Measurements from ENCODE around the gene ZNF79.
"Not testable (repeated sequence)": the region's sequence is repeated elsewhere in the genome, so short reads cannot be mapped to it uniquely, and the experiment has no call there.

Gene ZNF79

DNA sequence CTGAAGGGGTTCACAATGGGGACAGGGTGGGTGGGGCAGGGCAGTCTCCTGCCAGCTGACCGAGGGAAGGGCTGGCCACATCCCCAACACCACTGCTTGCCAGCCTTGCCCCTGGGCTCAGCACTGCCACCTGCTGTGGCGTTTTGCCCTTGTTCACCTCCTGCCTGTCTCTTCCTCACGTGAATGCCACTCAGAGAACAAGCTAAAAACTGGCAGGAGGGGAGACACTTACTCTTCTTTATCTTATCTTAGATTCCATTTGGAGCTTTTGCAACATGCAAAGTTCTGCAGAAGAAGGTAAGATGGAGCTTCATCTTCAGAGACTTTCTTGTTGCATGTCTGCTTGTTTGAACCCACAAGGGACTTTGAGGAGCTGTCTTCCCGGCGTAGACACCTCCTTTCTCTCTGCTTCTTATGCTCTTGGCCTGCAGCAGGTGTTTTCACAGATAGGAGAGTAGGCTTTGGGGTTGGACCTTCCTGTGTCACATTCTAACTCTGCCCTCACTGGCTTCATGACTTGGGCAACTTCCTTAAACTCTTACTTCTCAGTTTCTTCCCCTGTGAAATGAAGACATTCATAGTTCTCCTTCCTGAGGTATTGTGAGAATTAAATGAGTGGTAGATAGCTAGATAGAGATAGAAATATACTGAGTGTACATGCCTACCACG lies 31.3 kb downstream of the ZNF79 start:
- DNase-seq (ENCODE audit: low read depth in 2 of 2), result no peak

DNA sequence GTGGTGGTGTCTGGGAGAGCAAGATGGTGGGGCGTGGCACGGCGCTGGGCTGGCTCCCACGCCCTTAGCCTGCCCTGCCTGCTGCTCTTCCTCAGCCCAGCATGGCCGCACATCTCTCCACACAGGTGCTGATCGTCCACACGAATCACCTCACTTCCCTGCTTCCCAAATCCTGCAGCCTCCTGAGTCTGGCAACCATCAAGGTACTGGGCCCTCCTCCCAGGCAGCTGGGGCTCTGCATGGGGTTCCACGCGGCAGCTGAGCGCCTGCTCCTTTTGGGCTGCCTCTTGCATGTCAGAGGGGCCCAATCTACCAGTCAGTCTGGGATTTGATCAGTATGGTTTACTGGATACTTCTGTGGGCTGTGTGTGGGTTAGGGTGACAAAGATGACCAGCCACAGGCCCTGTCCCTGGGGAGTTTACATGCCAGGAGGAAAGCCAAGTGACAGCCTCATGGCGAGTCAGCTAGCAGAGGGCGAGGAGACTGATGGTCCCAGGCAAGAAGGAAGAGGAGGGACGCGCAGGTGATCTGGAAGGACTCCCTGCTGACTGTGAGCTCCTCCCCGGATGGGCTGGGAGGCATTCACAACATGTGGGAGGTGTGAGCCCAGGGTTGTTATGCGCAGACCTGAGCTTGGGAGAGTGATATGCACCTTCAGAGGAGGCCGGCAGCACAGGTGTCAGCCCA lies 33.2 kb downstream of the ZNF79 start:
- DNase-seq (ENCODE audit: low read depth in 2 of 2), result no peak

DNA sequence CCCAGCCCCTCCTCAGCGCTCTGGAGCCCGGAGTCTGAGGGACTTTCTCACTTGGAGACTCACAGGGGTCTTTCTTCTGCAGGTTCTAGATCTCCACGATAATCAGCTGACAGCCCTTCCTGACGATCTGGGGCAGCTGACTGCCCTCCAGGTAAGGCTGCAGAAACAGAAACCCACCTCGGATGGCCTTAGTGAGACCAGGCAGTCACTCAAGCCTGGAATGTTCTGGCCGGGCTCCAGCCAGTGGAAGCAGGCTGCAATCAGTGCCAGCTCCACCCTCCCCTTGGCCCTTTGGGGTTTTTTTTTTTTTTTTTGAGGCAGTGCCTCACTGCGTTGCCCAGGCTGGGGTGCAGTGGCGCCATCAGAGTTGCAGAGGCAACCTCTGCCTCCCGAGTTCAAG lies 34.7 kb downstream of the ZNF79 start:
- DNase-seq (ENCODE audit: low read depth in 2 of 2), result no peak

DNA sequence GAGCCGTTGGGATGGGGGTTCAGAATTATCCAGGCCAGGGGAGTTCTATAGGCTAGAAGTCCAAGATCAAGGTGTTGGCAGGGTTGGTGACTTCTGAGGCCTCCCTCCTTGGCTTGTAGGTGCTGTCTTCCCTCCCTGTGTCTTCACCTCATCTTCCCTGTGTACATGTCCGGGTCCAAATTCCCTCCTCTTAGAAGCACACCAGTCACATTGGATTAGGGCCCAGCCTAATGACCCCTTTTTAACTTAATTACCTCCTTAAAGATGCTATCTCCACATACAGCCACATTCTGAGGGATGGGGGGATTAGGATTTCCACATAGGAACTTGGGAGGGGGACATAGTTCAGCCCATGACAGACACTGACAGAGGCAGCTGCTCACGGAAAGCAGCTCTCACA lies 39.2 kb downstream of the ZNF79 start:
- DNase-seq (ENCODE audit: low read depth in 2 of 2), result no peak

DNA sequence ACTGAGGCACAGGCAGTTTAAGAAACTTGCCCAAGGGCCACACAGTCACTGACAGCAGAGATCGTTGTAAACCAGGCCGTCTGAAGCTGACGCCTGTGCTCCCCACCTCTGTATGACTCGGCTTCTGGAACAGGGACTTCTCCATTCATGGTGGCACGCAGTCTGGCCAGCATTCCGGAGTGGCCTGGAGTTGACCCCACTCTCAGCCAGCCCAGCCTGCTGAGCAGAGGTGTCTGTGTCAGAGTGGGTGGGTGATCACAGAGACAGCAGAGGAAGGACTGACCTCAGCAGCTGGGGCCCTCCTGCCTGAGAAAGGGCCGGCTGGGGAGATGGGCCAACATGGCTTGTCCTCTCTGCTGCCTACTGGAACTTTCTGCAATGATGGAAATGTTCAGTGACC lies 39.7 kb downstream of the ZNF79 start:
- no peak for DNase-seq (ENCODE audit: low read depth in 2 of 2)

DNA sequence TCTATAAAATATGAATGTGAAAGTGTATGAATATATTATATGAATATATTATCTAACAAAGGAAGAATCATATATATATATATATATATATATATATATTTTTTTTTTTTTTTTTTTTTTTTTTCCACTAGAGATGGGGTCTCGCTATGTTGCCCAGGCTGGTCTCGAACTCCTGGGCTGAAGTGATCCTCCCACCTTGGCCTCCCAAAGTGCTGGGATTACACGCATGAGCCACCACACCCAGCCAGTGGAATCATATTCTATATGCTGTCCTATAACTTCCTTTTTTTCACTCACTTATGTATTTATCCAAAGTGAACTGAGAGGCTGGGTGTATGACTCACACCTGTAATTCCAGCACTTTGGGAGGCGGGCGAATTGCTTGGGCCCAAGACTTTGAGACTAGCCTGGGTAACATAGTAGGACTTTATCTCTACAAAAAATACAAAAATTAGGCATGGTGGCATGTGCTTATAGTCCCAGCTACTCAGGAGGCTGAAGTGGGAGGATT lies 42.3 kb downstream of the ZNF79 start:
- not testable (repeated sequence) for DNase-seq (ENCODE audit: low read depth in 2 of 2)

DNA sequence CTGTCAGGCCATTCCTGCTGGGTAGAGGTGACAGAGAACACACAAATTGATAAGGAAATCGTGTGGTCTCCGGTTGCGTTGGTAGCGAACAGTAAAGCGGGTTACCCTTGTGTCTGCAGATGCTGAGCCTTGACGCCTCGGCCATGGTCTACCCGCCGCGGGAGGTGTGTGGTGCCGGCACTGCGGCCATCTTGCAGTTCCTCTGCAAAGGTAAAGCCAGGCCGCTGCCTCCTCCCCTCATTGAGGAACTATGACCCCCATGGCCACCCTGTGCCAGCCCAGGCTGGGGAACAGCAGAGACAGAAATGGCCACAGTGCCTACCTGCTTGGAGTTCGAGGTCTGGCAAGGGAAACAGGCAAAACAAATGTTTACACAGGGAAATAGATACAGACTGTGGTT lies 43.4 kb downstream of the ZNF79 start:
- no peak for DNase-seq (ENCODE audit: low read depth in 2 of 2)

DNA sequence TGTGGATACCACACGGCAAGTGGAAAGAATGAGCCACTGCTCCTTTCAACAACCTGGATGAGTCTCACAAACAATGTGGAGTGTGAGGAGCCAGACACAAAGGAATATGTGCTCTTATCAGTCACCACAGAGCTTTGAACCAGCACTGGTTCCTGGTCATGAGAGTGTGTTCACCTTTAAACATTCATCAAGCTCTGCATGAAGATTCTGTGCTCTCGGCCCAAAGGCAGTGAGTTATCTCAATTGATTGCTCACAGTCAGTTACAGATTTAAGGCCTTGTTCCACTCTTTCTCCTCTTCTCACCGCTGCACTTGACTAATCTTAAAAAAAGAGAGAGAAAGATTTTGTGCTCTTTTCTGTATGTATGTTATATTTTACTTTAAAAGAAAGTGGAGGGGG lies 46.5 kb downstream of the ZNF79 start:
- no peak for DNase-seq (ENCODE audit: low read depth in 2 of 2)

DNA sequence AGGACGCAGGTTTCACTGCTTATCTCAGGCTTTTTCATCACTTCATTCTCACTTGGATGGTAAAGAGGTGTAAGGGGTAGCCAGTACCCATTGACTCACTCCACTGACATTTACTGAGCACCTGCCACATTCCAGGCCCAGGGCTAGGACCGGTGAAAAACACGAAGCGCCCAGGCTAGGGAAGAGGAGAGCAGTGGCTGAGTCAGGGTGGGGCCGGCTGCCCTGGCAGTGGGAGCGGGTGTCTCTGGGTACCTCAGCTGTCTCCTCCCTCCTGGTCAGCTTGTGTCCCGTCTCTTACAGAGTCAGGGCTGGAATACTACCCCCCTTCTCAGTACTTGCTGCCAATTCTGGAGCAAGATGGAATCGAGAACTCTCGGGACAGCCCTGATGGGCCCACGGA lies 49.3 kb downstream of the ZNF79 start:
- no peak for DNase-seq (ENCODE audit: low read depth in 2 of 2)

DNA sequence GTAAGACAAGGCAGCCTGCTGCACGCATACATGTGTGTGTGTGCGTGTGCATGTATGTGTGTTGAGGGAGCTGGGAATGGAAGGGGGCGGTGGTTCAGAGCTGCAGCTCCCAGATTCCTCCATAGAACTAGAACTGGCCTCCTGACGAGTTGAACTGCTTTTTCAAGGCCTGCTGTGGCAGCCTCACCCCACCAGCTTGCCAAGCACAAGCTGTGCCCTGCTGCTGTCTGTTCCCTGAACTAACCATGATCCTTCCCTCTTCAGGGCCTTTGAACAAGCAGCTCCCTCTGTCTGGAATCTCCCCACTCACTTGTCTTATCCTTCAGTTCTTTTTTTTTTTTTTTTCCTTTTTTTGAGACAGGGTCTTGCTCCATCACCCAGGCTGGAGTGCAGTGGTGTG lies 49.8 kb downstream of the ZNF79 start:
- no peak for DNase-seq (ENCODE audit: low read depth in 2 of 2)

DNA sequence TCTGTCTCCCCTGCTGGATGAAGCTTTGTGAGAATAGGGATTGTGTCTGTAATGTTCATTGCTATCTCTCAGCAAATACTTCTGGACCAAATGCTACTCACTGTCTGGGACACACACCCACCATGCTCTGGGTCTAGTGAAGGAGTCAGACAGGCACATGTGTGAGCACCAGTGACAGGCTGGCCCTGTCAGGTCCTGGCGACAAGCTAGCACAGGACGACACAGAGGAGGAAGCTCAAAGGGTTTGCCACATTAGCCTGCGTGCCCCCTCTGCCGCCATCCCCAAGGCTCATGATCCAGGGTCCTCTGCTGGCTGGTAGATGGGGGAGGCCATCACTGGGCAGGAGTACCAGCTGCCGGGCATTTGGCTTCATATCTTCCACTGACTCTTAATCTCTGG lies 50.4 kb downstream of the ZNF79 start:
- no peak for DNase-seq (ENCODE audit: low read depth in 2 of 2)

DNA sequence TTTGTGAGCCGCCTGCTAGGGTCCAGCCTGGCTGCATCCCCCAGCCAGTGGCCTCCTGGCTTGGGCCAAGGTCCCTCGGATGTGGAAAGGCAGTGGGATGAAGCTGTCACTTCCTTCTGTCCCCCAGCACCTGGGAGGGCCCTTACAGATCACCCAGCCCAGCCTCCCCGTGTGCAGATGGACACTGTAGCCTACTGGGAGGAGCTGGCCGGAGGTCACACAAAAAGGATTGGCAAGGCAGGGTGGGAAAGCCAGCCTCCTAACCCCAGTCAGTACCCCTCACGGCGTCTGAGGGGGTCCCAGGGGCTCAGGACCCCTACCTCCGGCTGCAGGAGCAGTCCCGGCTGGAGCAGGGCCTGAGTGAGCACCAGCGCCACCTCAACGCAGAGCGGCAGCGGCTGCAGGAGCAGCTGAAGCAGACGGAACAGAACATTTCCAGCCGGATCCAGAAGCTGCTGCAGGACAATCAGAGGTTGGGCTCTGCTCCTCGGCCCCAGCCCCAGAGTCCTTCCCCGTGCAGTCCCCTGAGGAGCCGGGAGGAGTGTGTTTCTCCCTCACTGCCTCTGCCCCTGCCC lies 55.4 kb downstream of the ZNF79 start:
- no peak for DNase-seq (ENCODE audit: low read depth in 2 of 2)

DNA sequence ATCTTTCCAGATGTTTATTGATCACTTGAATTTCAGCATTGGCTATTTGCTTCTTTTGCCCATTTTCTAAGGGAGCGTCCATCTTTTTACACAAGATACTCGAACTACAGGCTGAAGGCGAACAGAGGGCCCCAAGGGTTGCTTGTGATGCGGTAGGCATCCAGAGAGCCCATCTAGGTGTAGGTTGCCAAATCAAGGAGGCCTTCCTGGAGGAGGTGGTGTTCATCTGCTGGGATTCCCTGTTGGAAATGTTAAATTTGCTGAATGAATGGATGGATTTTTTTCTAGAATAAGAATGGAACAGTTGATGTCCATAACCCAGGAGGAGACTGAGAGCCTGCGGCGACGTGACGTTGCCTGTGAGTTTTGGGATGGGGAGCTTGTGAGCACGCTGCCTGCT lies 58.5 kb downstream of the ZNF79 start:
- no peak for DNase-seq (ENCODE audit: low read depth in 2 of 2)

DNA sequence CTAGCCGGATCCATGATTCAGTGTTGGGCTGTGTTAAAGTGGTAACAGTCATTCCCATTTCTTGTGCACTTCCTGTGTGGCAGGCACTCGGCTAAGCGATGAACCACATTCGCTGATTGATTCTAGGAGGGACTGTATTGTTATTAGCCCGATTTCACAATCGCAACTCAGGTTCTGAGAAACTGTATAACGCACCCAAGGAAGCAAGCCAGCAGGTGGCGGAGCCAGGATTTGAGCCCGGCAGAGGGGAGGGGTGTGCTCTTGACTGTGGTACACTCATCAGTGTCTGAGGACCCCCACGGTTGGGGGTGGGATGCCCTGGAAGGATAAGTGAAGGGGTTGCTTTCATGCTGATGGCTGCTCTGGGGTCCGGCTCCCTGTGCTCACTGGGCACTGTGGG lies 61.8 kb downstream of the ZNF79 start:
- DNase-seq (ENCODE audit: low read depth in 2 of 2), result no peak

DNA sequence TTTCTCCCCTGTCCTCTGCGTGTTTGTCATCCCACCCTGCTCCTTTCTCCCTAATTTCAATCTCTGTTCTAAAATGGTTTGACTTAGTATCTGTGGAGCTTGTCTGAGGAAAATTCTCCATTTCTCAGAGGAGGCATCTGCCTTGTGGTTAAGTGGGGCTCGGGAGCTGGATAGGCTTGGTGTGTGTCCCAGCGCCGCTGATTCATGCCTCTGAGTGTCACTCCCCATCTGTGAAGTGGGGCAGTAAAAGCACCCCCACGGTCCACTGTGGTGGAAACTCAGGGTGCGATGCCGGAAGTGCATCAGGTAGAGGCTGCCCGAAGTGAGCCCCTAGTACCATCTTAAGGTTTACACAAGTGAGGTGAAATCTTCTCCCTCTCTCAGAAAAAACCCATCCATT lies 64.8 kb downstream of the ZNF79 start:
- DNase-seq (ENCODE audit: low read depth in 2 of 2), result no peak

DNA sequence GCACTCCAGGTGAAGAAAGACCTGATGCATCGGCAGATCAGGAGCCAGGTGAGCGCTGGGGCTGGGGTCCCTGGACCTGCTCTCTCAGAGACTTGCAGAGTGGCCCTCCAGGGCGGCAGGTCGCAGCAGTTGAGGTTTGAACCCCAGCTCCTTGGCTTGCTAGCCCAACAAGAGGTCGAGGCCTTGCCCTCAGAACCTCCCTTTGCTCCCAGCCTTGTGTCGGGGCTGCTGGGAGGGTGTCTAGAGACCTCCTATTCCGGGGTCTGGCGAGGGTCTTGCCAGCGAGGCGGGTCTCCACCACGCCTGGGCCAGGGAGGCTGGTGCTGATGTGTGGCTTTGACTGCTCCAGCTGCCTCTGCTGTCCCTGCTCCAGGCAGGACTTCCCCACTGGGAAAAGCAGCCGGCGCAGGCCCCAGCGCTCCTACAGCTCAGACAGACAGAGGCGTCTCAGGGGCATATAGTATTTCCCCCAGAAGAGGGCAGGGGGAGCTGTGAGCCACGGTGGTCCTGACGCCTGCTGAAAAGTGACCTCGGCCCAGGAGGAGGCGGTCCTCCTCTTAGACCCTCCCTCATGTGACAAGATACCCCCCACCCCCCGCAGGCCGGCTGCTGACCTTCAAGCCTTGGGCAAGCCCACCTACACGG lies 65.4 kb downstream of the ZNF79 start:
- DNase-seq (ENCODE audit: low read depth in 2 of 2), result no peak

DNA sequence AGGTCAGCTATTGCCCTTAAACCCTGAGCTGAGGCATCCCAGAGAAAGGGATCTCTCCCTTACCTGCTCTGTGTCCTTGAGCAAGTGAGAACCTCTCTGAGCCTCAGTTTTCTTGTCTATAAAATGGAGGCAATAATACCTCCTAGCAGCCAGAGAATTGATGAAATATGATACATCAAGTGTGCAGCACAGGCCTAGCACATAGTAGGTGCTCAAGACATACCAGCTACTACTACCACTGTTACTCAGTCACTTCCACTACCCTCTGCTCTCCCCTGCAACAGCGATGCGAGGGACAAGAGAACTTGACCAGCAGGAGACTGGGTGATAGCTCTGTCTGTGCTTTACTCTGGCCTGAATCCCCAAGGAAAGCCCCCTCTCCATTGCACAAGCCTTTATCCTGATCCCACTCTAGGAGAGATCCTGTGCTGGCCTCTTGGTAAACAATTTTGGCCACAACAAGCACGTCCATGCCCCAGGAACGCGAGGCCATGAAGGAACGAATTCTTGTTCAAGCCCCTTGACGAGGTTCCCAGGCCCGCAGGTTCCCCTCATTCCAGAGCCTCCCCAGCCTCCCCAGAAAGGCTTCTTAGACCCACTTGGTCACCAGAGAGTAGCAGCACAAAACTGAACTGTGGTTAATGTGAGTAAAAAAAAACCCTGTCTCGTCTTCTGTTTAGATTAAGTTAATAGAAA lies 66.5 kb downstream of the ZNF79 start:
- no peak for DNase-seq (ENCODE audit: low read depth in 2 of 2)

DNA sequence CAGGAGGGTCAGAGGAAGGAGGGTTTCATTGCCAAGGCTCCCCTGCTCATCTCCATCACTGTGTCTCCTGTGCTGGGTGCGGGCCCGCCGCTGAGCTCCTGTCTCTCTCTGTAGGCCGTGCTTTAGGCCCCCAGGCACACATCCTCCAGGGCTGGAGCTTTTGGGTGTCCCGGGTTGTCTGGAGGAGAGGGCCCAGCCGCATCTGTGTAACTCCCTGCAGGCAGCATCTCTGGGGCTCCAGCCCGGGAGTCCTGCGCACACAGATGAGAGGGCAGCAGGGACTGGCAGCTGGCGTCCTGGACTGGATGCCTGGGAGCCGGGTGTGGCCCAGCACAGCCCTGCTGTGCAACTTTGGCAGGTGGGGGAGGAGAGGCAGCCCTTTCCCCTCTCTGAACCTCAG lies 67.3 kb downstream of the ZNF79 start:
- DNase-seq (ENCODE audit: low read depth in 2 of 2), result no peak

DNA sequence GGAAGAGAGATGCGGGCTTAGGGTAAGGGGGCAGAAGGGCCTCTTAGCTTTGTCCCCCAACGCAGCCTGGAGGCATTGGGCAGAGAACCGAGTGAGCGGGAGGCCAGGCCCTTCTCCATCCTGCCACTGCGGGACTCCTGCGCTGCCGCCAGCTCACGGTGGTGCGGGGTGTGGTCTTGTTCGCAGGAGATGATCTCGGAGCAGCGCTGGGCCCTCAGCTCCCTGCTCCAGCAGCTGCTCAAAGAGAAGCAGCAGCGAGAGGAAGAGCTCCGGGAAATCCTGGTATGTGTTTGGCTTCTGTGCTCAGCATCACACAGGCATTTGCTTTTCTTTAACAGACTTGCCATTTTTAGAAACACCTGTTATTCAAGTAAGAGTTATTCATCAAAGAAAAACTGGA lies 68.4 kb downstream of the ZNF79 start:
- no peak for DNase-seq (ENCODE audit: low read depth in 2 of 2)

DNA sequence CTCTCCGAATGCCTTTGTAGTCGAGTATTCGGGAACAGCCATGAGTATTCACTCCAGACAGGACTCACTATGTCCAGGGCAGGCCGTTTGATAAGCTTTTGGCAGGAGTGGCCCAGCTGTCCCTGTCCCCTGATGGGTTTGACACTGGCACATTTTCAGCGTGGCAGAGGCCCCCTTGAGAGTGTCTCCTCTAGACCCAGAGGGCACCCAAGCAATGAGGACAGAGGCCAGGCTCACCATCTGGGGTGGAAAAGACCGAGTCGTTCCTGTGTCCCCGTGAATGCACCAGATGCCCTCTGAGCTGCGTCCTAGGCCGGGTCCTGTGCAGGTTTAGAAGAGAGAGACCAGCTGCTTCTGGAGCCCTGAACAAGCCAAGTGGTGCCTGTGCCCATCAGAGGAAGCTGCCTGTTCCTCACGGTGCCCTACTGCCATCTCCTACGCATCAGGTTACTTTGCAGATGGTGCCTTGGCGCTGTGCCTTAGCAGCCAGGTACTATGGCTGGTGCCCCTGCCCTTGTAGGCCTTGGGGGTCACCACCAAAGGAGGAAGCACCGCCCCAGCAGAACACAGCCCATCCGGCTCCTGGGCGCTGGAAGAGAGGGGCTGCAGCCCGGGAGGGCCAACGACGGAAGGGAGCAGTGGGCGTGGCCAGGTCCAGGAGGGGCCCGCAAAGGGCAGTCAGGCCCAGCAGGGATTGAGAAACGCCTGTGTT lies 69.6 kb downstream of the ZNF79 start:
- no peak for DNase-seq (ENCODE audit: low read depth in 2 of 2)

DNA sequence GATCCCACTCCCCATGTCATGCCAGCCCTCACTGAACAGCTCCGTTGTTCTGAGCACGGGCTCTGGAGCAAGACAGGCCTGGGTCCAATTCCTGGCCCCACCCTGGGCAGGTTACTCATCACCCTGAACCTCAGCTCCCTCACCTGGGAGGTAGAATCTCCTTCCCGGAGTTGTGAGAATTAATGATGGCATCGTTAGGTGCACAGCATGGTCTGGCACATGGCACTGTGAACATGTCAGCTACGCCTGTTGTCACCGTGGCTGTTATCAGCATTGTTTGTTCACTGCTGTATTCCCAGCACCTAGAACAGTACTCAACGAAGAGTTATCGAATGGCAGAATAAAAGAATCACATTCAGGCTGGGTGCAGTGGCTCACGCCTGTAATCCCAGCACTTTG lies 70.1 kb downstream of the ZNF79 start:
- DNase-seq (ENCODE audit: low read depth in 2 of 2), result no peak
